ENCODE data around the gene CA12. TPM values are rescaled to one million over a fixed set of nuclear protein-coding genes. Genes with fewer than 3 reads are reported as not detected.

CA12 gene
- total and polyA plus RNA-seq, 9 of the 15 experiments (the other 6 are each of a cell fraction or from before 2014, with no cell fraction given), result 0.01 to 0.78 (median 0.15) TPM; not detected in 1

DNA sequence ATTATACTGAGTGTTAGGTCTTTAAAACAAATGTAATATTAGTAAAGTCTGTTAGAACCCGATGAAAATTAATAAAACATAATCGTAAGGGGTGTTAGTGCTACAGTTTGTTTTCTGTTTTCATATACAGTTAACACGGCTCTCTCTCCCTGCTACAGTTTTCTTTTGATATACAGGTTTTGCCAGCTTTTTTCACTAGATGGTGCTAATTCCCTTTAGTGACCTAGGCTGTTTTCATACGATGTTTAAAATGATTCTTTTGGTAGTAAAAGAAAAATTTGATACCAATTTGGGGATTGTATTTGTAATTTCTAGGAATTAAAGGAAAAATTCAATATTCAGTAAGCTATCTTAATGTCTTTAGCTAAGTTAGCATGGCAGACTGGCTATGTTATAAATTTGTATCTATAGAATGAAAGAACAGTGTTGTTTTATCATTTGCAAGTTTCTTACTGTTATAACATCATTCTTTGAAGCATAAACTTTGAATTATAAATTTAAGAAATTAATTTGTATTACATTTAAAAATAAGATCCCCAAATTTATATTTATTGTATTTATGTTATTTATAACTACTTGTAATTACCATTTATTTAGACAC lies 92.8 kb downstream of the CA12 start (continued):
- no peak for TF ChIP-seq ZNF277 (CRISPR knock-in tag; IDR thresholded peaks at IDR 0.05; ENCODE audit: borderline replicate concordance)
- TF ChIP-seq, protein P1, sequence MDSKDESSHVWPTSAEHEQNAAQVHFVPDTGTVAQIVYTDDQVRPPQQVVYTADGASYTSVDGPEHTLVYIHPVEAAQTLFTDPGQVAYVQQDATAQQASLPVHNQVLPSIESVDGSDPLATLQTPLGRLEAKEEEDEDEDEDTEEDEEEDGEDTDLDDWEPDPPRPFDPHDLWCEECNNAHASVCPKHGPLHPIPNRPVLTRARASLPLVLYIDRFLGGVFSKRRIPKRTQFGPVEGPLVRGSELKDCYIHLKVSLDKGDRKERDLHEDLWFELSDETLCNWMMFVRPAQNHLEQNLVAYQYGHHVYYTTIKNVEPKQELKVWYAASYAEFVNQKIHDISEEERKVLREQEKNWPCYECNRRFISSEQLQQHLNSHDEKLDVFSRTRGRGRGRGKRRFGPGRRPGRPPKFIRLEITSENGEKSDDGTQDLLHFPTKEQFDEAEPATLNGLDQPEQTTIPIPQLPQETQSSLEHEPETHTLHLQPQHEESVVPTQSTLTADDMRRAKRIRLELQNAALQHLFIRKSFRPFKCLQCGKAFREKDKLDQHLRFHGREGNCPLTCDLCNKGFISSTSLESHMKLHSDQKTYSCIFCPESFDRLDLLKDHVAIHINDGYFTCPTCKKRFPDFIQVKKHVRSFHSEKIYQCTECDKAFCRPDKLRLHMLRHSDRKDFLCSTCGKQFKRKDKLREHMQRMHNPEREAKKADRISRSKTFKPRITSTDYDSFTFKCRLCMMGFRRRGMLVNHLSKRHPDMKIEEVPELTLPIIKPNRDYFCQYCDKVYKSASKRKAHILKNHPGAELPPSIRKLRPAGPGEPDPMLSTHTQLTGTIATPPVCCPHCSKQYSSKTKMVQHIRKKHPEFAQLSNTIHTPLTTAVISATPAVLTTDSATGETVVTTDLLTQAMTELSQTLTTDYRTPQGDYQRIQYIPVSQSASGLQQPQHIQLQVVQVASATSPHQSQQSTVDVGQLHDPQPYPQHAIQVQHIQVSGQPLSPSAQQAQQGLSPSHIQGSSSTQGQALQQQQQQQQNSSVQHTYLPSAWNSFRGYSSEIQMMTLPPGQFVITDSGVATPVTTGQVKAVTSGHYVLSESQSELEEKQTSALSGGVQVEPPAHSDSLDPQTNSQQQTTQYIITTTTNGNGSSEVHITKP (IDR thresholded peaks at IDR 0.05; ENCODE audit: partially characterized antibody), result no peak
- no peak for TF ChIP-seq ZC3H11A (IDR thresholded peaks at IDR 0.05; ENCODE audit: low read depth, low read length)
- TF ChIP-seq PURB (CRISPR knock-in tag; IDR thresholded peaks at IDR 0.05; ENCODE audit: low read depth), result no peak
- no peak for TF ChIP-seq FOS (IDR thresholded peaks at IDR 0.05; ENCODE audit: extremely low read depth, insufficient read length)
- TF ChIP-seq, protein P2, sequence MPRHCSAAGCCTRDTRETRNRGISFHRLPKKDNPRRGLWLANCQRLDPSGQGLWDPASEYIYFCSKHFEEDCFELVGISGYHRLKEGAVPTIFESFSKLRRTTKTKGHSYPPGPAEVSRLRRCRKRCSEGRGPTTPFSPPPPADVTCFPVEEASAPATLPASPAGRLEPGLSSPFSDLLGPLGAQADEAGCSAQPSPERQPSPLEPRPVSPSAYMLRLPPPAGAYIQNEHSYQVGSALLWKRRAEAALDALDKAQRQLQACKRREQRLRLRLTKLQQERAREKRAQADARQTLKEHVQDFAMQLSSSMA (CRISPR knock-in tag; IDR thresholded peaks at IDR 0.05), result no peak
- TF ChIP-seq GTF2B (IDR thresholded peaks at IDR 0.05; ENCODE audit: extremely low read depth, insufficient read length), result no peak
- TF ChIP-seq ZNF274 (IDR thresholded peaks at IDR 0.05; ENCODE audit: borderline replicate concordance, low read depth, low read length), result no peak
- TF ChIP-seq LCOR (CRISPR knock-in tag; IDR thresholded peaks at IDR 0.05), result no peak
- TF ChIP-seq, protein P3, sequence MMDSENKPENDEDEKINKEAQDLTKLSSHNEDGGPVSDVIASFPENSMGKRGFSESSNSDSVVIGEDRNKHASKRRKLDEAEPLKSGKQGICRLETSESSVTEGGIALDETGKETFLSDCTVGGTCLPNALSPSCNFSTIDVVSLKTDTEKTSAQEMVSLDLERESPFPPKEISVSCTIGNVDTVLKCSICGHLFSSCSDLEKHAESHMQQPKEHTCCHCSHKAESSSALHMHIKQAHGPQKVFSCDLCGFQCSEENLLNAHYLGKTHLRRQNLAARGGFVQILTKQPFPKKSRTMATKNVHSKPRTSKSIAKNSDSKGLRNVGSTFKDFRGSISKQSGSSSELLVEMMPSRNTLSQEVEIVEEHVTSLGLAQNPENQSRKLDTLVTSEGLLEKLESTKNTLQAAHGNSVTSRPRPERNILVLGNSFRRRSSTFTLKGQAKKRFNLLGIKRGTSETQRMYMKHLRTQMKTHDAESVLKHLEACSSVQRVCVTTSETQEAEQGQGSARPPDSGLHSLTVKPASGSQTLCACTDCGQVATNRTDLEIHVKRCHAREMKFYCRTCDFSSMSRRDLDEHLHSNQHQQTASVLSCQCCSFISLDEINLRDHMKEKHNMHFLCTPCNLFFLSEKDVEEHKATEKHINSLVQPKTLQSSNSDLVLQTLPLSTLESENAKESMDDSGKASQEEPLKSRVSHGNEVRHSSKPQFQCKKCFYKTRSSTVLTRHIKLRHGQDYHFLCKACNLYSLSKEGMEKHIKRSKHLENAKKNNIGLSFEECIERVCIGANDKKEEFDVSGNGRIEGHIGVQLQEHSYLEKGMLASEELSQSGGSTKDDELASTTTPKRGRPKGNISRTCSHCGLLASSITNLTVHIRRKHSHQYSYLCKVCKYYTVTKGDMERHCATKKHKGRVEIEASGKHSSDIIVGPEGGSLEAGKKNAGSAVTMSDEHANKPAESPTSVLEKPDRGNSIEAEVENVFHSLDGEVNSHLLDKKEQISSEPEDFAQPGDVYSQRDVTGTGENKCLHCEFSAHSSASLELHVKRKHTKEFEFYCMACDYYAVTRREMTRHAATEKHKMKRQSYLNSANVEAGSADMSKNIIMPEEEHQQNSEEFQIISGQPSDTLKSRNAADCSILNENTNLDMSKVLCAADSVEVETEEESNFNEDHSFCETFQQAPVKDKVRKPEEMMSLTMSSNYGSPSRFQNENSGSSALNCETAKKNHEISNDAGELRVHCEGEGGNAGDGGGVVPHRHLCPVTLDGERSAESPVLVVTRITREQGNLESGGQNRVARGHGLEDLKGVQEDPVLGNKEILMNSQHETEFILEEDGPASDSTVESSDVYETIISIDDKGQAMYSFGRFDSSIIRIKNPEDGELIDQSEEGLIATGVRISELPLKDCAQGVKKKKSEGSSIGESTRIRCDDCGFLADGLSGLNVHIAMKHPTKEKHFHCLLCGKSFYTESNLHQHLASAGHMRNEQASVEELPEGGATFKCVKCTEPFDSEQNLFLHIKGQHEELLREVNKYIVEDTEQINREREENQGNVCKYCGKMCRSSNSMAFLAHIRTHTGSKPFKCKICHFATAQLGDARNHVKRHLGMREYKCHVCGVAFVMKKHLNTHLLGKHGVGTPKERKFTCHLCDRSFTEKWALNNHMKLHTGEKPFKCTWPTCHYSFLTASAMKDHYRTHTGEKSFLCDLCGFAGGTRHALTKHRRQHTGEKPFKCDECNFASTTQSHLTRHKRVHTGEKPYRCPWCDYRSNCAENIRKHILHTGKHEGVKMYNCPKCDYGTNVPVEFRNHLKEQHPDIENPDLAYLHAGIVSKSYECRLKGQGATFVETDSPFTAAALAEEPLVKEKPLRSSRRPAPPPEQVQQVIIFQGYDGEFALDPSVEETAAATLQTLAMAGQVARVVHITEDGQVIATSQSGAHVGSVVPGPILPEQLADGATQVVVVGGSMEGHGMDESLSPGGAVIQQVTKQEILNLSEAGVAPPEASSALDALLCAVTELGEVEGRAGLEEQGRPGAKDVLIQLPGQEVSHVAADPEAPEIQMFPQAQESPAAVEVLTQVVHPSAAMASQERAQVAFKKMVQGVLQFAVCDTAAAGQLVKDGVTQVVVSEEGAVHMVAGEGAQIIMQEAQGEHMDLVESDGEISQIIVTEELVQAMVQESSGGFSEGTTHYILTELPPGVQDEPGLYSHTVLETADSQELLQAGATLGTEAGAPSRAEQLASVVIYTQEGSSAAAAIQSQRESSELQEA (IDR thresholded peaks at IDR 0.05; ENCODE audit: low read depth), result no peak
- TF ChIP-seq FOSL1 (tag; conservative IDR thresholded peaks at IDR 0.05), result peak; percentile 30
